HG02938 (cell line): ENCODE results near the gene RUNDC1.
A peak's percentile ranks its signal among the peaks of the same experiment; 100 is the strongest.
"Not testable (repeated sequence)": the region's sequence is repeated elsewhere in the genome, so short reads cannot be mapped to it uniquely, and the experiment has no call there.

Experiments
- ATAC-seq: cut with Tn5 transposase; IDR thresholded peaks from one replicate; pipeline ENCODE4 v1.9.1; 2021; ENCODE audit warnings: mild to moderate bottlenecking, moderate library complexity; ENCODE audit not compliant: unreplicated experiment

RUNDC1 gene

DNA sequence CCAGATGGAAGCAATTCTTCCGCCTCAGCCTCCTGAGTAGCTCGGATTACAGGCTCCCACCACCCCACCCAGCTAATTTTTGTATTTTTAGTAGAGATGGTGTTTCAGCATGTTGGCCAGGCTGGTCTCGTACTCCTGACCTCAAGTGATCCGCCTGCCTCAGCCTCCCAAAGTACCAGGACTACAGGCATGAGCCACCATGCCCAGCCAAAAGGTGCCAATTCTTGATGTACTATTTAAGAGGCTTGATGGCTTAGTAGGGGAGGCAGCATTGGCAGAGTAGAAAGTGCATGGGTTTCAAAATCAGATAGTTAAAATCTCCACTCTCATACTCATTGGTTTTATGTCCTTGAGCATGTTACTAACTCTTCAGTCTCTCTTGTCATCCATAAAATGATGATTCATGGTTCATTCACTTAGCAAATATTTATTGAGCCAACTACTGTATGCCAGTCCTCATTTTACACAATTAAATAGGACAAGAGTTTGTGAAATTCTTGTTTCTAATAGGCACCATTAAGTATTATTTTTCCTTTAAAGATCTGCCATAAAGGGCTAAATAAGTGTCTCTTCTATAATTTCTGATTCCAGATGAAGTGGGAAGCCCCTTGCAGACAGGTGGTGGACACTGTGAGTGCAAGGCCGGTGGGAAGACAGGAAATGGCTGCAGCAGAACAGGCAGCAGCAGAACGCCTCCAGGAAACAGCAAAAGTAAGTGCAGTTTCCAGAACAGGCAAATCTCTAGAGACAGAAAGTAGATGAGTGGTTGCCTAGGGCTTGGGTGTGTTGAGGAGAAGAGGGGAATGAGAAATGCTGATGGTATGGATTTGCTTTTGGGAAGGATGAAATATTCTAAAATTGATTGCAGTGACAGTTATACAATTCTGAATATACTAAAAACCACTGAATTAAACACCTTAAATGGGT, 9.6 kb downstream of the RUNDC1 start:
- no peak for ATAC-seq

GRCh38 chr17:42991471-42991870, 11.1 kb downstream of the RUNDC1 start:
- no peak for ATAC-seq

- ATAC-seq: no peak
These were observed 12.5 kb downstream of the RUNDC1 start for GRCh38 chr17:42992872-42993271.

DNA sequence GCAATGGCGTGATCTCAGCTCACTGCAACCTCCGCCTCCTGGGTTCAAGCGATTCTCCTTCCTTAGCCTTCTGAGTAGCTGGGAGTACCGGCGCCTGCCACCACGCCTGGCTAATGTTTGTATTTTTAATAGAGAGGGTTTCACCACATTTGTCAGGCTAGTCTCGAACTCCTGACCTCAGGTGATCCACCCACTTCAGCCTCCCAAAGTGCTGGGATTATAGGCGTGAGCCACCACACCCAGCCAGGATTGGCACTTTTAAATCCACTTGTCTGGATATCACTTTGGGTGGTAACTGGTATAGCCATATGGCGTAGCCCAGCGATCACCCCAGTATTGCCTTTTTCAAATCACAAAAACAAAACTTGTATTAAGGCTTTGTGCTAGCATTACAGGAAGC, 13.5 kb downstream of the RUNDC1 start:
- ATAC-seq: not testable (repeated sequence)

DNA sequence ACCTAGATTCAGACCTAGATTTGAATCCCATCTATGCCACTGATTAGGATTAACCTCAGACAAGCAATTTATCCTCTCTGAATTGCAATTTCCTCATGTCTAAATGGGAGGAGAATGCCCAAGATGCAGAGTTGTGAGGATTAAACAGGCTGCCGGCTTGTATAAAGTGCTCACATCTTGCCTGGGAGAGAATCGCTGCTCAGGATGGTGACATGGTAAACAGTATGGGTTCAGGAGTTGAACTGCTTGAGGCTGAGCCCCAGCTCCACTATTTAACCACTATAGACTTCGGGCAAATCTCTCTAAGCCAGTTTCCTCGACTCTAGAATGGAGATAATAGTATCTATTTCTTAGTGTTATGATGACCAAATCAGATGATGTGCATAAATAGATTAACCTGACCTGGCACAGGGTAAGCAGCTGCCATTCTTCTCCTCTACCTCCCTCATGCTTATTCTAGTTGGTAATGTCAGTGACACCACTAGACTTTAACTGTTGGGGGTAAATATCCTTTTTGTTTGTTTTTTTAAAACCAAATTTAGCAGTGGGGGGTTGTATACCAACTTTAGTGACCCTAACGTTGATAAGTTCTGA, 17.1 kb downstream of the RUNDC1 start:
- ATAC-seq: no peak

GRCh38 chr17:42997984-42998938, 17.9 kb downstream of the RUNDC1 start, which contains the start of gene RPL27:
TSS of gene RPL27 (plus strand) at chr17:42998419. CDS start at chr17:42998751, 332 bp downstream.
- ATAC-seq: peak; percentile 91

DNA sequence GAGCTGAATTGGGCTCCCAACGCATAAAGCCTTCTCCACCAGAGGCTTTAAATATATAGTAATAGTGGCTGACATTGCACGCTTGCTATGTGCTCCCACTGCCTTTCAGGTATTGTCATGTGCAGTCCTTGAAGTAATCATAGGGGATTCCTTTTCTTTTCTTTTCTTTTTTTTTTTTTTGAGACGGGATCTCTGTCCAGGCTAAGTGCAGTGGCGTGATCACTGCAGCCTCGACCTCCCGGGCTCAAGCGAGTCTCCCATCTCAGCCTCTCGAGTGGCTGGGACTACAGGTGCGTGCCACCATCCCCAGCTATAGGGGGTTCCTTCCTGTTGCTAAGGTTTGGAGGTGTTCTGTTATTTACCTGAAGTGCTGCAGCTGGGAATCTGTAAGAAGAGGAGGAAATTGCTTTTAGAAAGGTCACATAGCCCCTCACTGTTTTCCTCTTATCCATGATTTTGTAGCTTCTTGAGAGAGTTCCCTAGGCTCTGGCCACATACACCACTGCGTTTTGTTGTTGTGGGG, 18.7 kb downstream of the RUNDC1 start:
- no peak for ATAC-seq

DNA sequence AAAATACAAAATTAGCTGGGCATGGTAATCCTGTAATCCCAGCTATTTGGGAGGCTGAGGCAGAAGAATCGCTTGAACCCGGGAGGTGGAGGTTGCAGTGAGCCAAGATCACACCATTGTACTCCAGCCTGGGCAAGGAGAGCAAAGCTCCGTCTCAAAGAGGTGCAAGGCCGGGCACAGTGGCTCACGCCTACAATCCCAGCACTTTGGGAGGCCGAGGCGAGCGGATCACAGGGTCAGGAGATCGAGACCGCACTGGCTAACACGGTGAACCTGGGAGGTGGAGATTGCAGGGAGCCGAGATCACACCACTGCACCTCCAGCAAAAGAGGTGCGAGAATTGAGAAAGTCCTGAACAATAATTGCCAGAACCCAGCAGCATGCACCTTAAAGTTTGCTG, 20.5 kb downstream of the RUNDC1 start:
- not testable (repeated sequence) for ATAC-seq

GRCh38 chr17:43003542-43004172, 23.3 kb downstream of the RUNDC1 start:
- ATAC-seq: no peak

GRCh38 chr17:43006639-43007551, 26.5 kb downstream of the RUNDC1 start, which contains the start of gene IFI35:
TSS of gene IFI35 (plus strand) at chr17:43006784. CDS start at chr17:43006948, 164 bp downstream.
- ATAC-seq: peak; percentile 76

DNA sequence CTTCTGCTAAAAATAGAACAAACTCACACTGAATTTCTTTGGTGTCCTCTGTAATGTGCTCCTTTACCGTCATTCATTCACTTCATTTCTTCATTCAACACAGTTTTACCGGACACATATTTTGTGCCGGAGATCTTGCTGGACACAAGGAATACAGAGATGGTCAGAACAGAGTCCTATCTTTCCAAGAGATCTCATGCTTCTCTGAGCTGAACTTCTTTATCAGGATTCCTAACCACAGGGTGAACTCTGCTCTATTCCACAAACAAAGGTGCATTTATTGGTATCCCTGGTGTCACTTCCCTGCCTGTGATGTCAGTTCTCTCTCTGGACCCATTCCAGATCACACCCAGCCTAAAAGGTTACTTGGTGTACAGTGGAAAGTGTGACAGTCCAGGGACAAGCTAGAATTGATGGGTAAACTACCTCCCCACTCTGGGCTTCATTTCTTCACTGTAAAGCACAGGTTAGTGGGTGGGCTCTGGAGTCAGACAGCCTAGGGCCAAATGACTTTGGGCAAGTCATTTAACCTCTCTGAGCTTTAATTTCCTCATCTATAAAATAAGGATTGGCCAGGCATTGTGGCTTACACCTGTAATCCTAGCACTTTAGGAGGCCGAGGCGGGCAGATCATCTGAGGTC, 30.4 kb downstream of the RUNDC1 start:
- ATAC-seq: no peak

- no peak for ATAC-seq
These were observed 31.5 kb downstream of the RUNDC1 start for GRCh38 chr17:43011728-43012472.

- ATAC-seq: no peak
These were observed 32.9 kb downstream of the RUNDC1 start for GRCh38 chr17:43013296-43013695.

- ATAC-seq: no peak
These were observed 33.8 kb downstream of the RUNDC1 start for GRCh38 chr17:43014020-43014648.

GRCh38 chr17:43014649-43015542, 34.5 kb downstream of the RUNDC1 start:
- ATAC-seq: no peak

GRCh38 chr17:43015579-43015978, 35.2 kb downstream of the RUNDC1 start:
- ATAC-seq: no peak
